Colonic mucosa (tissue), 4 donors: Measurements from ENCODE around the gene KCNN1. TPM values are rescaled to one million over a fixed set of nuclear protein-coding genes. Genes with fewer than 3 reads are reported as not detected.

Source experiments
- DNase-seq: peaks from one replicate; pipeline ENCODE4 v3.0.0-alpha.2; 2020
- H3K27ac ChIP-seq: fragments of 200-600 bp; one replicate; pipeline ENCODE4 v1.8.0; 2021
- H3K27me3 ChIP-seq: fragments of 200-600 bp; one replicate; pipeline ENCODE4 v1.8.0; 2021
- H3K36me3 ChIP-seq: fragments of 200-600 bp; one replicate; pipeline ENCODE4 v1.8.0; 2021
- H3K4me1 ChIP-seq: fragments of 200-600 bp; one replicate; pipeline ENCODE4 v1.8.0; 2021; ENCODE audit warnings: mild to moderate bottlenecking
- H3K4me3 ChIP-seq: fragments of 200-600 bp; one replicate; pipeline ENCODE4 v1.8.0; 2021
- H3K9ac ChIP-seq, 2 donors: one replicate each; pipeline ENCODE4 v1.7.0; 2013; ENCODE audit warnings: control low read depth in 2 of 2, low read depth in 2 of 2, low read length in 2 of 2
- H3K9me3 ChIP-seq: fragments of 200-600 bp; one replicate; pipeline ENCODE4 v1.8.0; 2021
- intact Hi-C: fragments of 100-400 bp; cut with DNase I; formaldehyde crosslinking; loops from one replicate; pipeline ENCODE4 v1.14.1; 2022
- total RNA-seq, 2 donors: library from RNA; stranded (reverse); fragmentation: NEBNext Ultra II Directional in 1 of 2; extraction: Animal tissue kit (Norgen Biotek cat#: 25700) in 1 of 2; gene quantifications; one replicate each; pipeline ENCODE4 v1.2.1, GENCODE V29; 2021
- TF ChIP-seq, protein P1 (sequence below): fragments of 200-600 bp; IDR thresholded peaks from one replicate; pipeline ENCODE4 v1.8.0; 2022; ENCODE audit warnings: antibody characterized with exemption, mild to moderate bottlenecking
- donor health status: healthy.
- donor health status: DM: no; HTN: no; CAD: no.
- donor health status: DM: no; HTN: no; CAD: no.

The KCNN1 gene
- total RNA-seq, 2 donors from 2014 or later, result not detected

- intact Hi-C loops, result no loop called here
- no peak overlapping the region for H3K4me3 ChIP-seq
- peaks cover 5% of the 10 kb centered on the region for H3K4me1 ChIP-seq
- TF ChIP-seq, protein P1, sequence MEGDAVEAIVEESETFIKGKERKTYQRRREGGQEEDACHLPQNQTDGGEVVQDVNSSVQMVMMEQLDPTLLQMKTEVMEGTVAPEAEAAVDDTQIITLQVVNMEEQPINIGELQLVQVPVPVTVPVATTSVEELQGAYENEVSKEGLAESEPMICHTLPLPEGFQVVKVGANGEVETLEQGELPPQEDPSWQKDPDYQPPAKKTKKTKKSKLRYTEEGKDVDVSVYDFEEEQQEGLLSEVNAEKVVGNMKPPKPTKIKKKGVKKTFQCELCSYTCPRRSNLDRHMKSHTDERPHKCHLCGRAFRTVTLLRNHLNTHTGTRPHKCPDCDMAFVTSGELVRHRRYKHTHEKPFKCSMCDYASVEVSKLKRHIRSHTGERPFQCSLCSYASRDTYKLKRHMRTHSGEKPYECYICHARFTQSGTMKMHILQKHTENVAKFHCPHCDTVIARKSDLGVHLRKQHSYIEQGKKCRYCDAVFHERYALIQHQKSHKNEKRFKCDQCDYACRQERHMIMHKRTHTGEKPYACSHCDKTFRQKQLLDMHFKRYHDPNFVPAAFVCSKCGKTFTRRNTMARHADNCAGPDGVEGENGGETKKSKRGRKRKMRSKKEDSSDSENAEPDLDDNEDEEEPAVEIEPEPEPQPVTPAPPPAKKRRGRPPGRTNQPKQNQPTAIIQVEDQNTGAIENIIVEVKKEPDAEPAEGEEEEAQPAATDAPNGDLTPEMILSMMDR, result no peak
- H3K9me3 ChIP-seq, result no peaks in the 10 kb centered on the region
- no peak overlapping the region for H3K9ac ChIP-seq
- no peak overlapping the region for H3K27ac ChIP-seq
- H3K36me3 ChIP-seq, result no peaks in the 10 kb centered on the region
- peaks cover 61% of the 10 kb centered on the region for H3K27me3 ChIP-seq
- no peak for DNase-seq
These were observed 13.0 kb upstream of the KCNN1 start for GRCh38 chr19:17953869-17954268.

DNA sequence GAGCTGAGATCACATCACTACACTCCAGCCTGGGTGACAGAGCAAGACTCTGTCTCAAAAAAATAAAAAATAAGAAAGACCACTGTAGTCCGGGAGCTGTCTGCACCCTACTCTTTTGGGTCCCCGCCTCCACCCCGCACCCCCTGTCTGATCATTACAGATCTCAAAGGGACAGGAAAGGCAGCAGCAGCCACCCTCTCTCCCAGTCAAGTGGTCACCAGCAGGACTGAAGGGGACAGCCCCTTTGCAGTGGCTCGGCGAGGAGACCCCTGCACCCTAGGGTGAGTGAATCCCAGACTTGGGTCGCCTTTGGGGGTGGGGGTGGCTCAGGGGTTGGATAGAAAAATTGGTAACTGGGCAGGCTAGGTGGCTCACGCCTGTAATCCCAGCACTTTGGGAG, 12.5 kb upstream of the KCNN1 start:
- intact Hi-C loops, result no loop called here
- no peak overlapping the region for H3K4me3 ChIP-seq
- H3K9me3 ChIP-seq, result no peaks in the 10 kb centered on the region
- DNase-seq, result no peak
- H3K4me1 ChIP-seq, result peaks cover 5% of the 10 kb centered on the region
- TF ChIP-seq, protein P1, result no peak
- peaks cover 55% of the 10 kb centered on the region for H3K27me3 ChIP-seq
- no peak overlapping the region for H3K9ac ChIP-seq
- no peak overlapping the region for H3K27ac ChIP-seq
- H3K36me3 ChIP-seq, result no peaks in the 10 kb centered on the region

DNA sequence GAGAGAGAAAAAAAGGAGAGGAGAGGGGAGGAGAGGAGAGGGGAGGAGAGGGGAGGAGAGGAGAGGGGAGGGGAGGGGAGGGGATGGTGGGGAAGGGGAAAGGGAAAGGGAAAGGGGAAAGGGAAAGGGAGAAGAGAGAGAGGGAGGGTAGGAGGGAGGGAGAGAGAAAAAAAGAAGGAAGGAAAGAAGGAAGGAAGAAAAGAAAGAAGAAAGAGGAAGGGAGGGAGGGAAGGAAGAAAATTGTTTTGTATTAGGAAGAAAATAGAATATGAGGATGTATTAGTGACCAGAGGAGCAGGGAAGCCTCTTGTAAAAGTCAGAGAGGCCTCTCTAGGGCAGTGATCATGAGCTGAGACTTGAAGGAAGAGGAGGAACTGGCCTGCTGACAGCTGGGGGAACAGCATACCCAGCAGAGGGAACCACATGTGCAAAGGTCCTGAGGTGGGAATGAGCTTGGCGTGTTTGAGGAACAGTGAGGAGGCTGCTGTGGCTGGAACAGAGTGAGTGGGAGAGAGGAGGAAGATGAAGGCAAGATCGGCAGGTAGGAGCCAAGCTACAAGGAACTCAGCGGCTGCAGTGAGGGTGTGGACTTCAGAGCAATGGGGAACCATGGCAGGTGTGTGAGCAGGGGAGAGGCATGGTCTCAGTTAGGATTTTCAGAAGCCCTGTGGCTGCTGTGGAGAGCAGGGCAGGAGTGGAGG, 9.6 kb upstream of the KCNN1 start:
- intact Hi-C loops, result no loop called here
- H3K27me3 ChIP-seq, result peaks cover 26% of the 10 kb centered on the region

DNA sequence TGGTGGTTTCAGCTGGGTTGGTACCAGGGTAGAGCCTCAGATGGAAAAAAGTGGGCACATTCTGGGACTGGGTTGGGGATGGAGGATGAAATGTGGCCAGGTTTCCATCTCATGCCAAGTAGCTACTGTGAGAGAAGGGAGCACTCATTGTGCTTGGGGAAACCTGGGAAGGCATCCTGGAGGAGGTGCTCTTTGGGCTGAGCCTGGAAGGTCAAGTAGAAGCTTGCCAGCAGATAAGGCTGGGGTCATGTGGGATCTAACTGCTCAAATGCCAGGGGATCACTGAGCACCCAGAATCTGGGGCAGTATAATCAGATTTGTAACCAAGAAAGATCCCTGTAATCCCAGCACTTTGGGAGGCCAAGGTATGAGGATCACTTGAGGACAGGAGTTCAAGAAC, 9.0 kb upstream of the KCNN1 start:
- no peaks in the 10 kb centered on the region for H3K9me3 ChIP-seq
- no peak for DNase-seq
- H3K9ac ChIP-seq, result no peak overlapping the region
- no peak overlapping the region for H3K4me3 ChIP-seq
- H3K27me3 ChIP-seq, result peaks cover 20% of the 10 kb centered on the region
- no peaks in the 10 kb centered on the region for H3K36me3 ChIP-seq
- TF ChIP-seq, protein P1, result no peak
- no peak overlapping the region for H3K27ac ChIP-seq
- intact Hi-C loops, result no loop called here
- H3K4me1 ChIP-seq, result no peaks in the 10 kb centered on the region

More for the DNA sequence above, 9.6 kb upstream of the KCNN1 start:
- H3K9me3 ChIP-seq, result no peaks in the 10 kb centered on the region
- DNase-seq, result no peak
- H3K4me1 ChIP-seq, result no peaks in the 10 kb centered on the region
- TF ChIP-seq, protein P1, result no peak
- no peak overlapping the region for H3K27ac ChIP-seq
- no peak overlapping the region for H3K9ac ChIP-seq
- no peak overlapping the region for H3K4me3 ChIP-seq
- H3K36me3 ChIP-seq, result no peaks in the 10 kb centered on the region

DNA sequence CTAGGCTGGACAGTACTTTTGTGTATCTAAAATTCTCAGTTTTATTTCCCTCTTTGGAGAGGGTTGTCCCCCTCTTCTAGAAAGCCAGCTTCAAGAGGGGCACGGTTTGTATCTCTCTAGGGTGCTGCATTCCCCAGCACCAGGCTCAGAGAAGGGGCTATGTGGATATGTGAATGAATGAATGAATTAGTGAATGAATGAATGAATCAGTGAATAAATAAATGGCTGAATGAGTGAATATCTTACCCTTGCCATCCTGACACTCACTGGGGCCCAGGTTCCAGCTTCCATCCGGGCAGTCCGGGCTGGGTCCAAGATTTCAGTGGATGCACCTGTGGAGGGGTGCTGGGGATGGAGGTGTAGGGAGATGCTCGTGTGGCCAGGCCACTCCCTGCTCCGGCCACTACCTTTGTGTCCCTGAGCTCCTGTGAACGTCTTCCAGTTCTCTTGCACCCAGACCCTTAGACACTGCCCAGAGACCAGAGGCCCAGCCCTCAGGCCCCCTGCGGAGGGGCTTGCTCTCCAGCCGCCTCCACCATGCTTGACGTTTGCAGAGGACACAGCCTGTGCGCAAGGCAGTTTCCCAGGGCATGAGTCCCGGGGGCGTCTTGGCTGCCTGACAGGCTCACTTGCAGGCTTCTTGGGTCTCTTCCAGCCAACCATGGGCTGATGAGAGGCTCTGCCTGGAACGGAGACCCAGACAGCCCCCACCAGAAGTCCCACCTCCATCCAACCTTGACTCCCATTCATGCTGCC, 2.8 kb upstream of the KCNN1 start:
- TF ChIP-seq, protein P1, result no peak

More for the DNA sequence above, 2.8 kb upstream of the KCNN1 start:
- Histone ChIP-seq H3K4me1 (no peaks in the 10 kb centered on the region), H3K27ac (no peak overlapping the region), H3K4me3 (no peak overlapping the region), H3K9ac (no peak overlapping the region), H3K27me3 (peaks cover 18% of the 10 kb centered on the region), H3K9me3 (no peaks in the 10 kb centered on the region), H3K36me3 (no peaks in the 10 kb centered on the region)
- no peak for DNase-seq
- intact Hi-C loops, result no loop called here
